IMR-90 (cell line): ENCODE measurements around the gene LENEP. TPM values are rescaled to one million over a fixed set of nuclear protein-coding genes. Genes with fewer than 3 reads are reported as not detected.

Experiments
- ATAC-seq: fragments of 200-7000 bp; cut with Tn5 transposase; 2 replicates; pipeline ENCODE4 v1.9.1; 2020; ENCODE audit warnings: low read depth, mild to moderate bottlenecking, moderate library complexity
- BruUV-seq: library from RNA; stranded (reverse); fragments of 400-500 nt; replicated peaks from 2 replicates; lab custom pipeline; 2021; lab: Mats Ljungman, UMichigan
- CTCF ChIA-PET: fragments of 300-600 bp; formaldehyde crosslinking; extraction: SDS; loops from one replicate; lab custom pipeline; 2021; ENCODE audit warnings: antibody characterized with exemption; lab: Yijun Ruan, JAX
- POLR2A ChIA-PET: fragments of 300-600 bp; sonication (Branson Sonifier 250); formaldehyde crosslinking; loops from one replicate; lab custom pipeline; 2022; ENCODE audit warnings: antibody characterized with exemption; ENCODE audit not compliant: unreplicated experiment; lab: Charles Lee
- DNase-seq: peaks from one replicate; pipeline ENCODE4 v3.0.0; 2013
- H2AFZ ChIP-seq: replicated peaks from 2 replicates; pipeline ENCODE3; 2013; ENCODE audit warnings: low read length, mild to moderate bottlenecking; ENCODE audit not compliant: poor library complexity
- H2AK5ac ChIP-seq: 2 replicates; pipeline ENCODE4 v1.6.1; 2013; ENCODE audit warnings: low read depth, low read length, inconsistent platforms
- H2AK9ac ChIP-seq: replicated peaks from 2 replicates; pipeline ENCODE3; 2013; ENCODE audit warnings: mild to moderate bottlenecking, low read depth, low read length, moderate library complexity; ENCODE audit not compliant: poor library complexity
- H2BK120ac ChIP-seq: 2 replicates; pipeline ENCODE4 v1.6.1; 2013; ENCODE audit warnings: low read depth, low read length, inconsistent platforms
- H2BK15ac ChIP-seq: 3 replicates; pipeline ENCODE4 v1.6.1; 2013; ENCODE audit warnings: low read depth, low read length, inconsistent platforms
- H2BK20ac ChIP-seq: 2 replicates; pipeline ENCODE4 v1.6.1; 2013; ENCODE audit warnings: low read depth, mild to moderate bottlenecking, inconsistent platforms, low read length, moderate library complexity
- H2BK5ac ChIP-seq: 2 replicates; pipeline ENCODE4 v1.6.1; 2013; ENCODE audit warnings: mild to moderate bottlenecking, low read depth, low read length, inconsistent platforms; ENCODE audit not compliant: poor library complexity, severe bottlenecking
- H3K14ac ChIP-seq: replicated peaks from 2 replicates; pipeline ENCODE4 v1.6.1; 2013; ENCODE audit warnings: low read depth, low read length, inconsistent platforms
- H3K18ac ChIP-seq: 2 replicates; pipeline ENCODE4 v1.6.1; 2013; ENCODE audit warnings: low read depth, low read length, control low read depth
- H3K23ac ChIP-seq: 2 replicates; pipeline ENCODE4 v1.6.1; 2013; ENCODE audit warnings: low read depth, low read length, inconsistent platforms
- H3K27ac ChIP-seq: 2 replicates; pipeline ENCODE4 v1.5.1; 2013; ENCODE audit warnings: mild to moderate bottlenecking, control low read depth, low read length; ENCODE audit not compliant: insufficient read depth
- H3K27me3 ChIP-seq: 2 replicates; pipeline ENCODE4 v1.6.1; 2013; ENCODE audit warnings: low read length; ENCODE audit not compliant: control insufficient read depth, insufficient read depth
- H3K36me3 ChIP-seq: 2 replicates; pipeline ENCODE4 v1.6.1; 2013; ENCODE audit warnings: low read length, mixed read lengths; ENCODE audit not compliant: control insufficient read depth, insufficient read depth
- H3K4ac ChIP-seq: 2 replicates; pipeline ENCODE4 v1.6.1; 2013; ENCODE audit warnings: low read depth, low read length, inconsistent platforms
- H3K4me1 ChIP-seq: 2 replicates; pipeline ENCODE4 v1.6.1; 2013; ENCODE audit warnings: low read length, mixed read lengths; ENCODE audit not compliant: control insufficient read depth, insufficient read depth
- H3K4me2 ChIP-seq: 2 replicates; pipeline ENCODE4 v1.6.1; 2013; ENCODE audit warnings: low read depth, mild to moderate bottlenecking, control low read depth, low read length, moderate library complexity
- H3K4me3 ChIP-seq: 2 replicates; pipeline ENCODE4 v1.5.1; 2013; ENCODE audit warnings: low read depth, mild to moderate bottlenecking, control low read depth, low read length, moderate library complexity; ENCODE audit not compliant: insufficient read depth
- H3K56ac ChIP-seq: 2 replicates; pipeline ENCODE4 v1.6.1; 2013; ENCODE audit warnings: low read length, inconsistent platforms; ENCODE audit not compliant: insufficient read depth; ENCODE audit errors: extremely low read depth
- H3K79me1 ChIP-seq, 2 experiments: 2 replicates each; pipeline ENCODE4 v1.6.1; 2013; ENCODE audit warnings: low read length in 2 of 2, inconsistent platforms in 1 of 2, low read depth in 1 of 2
- H3K9ac ChIP-seq: 2 replicates; pipeline ENCODE4 v1.6.1; 2013; ENCODE audit warnings: low read depth, low read length, control low read depth
- H3K9me1 ChIP-seq: 2 replicates; pipeline ENCODE4 v1.6.1; 2013; ENCODE audit warnings: low read length, inconsistent platforms; ENCODE audit not compliant: insufficient read depth
- H3K9me3 ChIP-seq: 2 replicates; pipeline ENCODE4 v1.6.1; 2013; ENCODE audit warnings: low read length; ENCODE audit not compliant: control insufficient read depth, insufficient read depth
- H4K20me1 ChIP-seq: 2 replicates; pipeline ENCODE4 v1.6.1; 2013; ENCODE audit warnings: low read length, inconsistent platforms; ENCODE audit not compliant: insufficient read depth
- H4K5ac ChIP-seq: 2 replicates; pipeline ENCODE4 v1.6.1; 2013; ENCODE audit warnings: mild to moderate bottlenecking, low read depth, low read length, control low read depth
- H4K8ac ChIP-seq, 2 experiments: 2 replicates each; pipeline ENCODE4 v1.6.1; 2013; ENCODE audit warnings: low read depth in 2 of 2, low read length in 2 of 2, control low read depth in 1 of 2, inconsistent platforms in 1 of 2
- H4K91ac ChIP-seq: 2 replicates; pipeline ENCODE4 v1.6.1; 2013; ENCODE audit warnings: low read depth, low read length, inconsistent platforms; ENCODE audit not compliant: insufficient read depth
- CEBPB ChIP-seq: IDR thresholded peaks from 2 replicates; pipeline ENCODE4 v1.6.1; 2012; ENCODE audit warnings: low read depth, low read length, improper control_type of control experiment
- CHD1 ChIP-seq: IDR thresholded peaks from 2 replicates; pipeline ENCODE4 v1.6.1; 2012; ENCODE audit warnings: low read depth, low read length, improper control_type of control experiment
- MAFK ChIP-seq: IDR thresholded peaks from 2 replicates; pipeline ENCODE4 v1.6.1; 2012; ENCODE audit warnings: low read depth, low read length, improper control_type of control experiment
- NFE2L2 ChIP-seq: fragments of 150-350 bp; IDR thresholded peaks from 2 replicates; pipeline ENCODE4 v1.6.1; 2016; ENCODE audit warnings: low read depth, mild to moderate bottlenecking, low read length
- RAD21 ChIP-seq: IDR thresholded peaks from 2 replicates; pipeline ENCODE4 v1.6.1; 2012; ENCODE audit warnings: low read length, improper control_type of control experiment
- SMC3 ChIP-seq: fragments of 150-350 bp; IDR thresholded peaks from 2 replicates; pipeline ENCODE4 v1.6.1; 2016; ENCODE audit warnings: low read depth, mild to moderate bottlenecking, antibody characterized with exemption, low read length, moderate library complexity
- WGBS, 2 experiments: methylation state at CpG; one replicate each; pipeline versions ENCODE4 v1.1.5 to v1.1.7; 2013; ENCODE audit warnings: missing lambda C conversion rate in 2 of 2; ENCODE audit not compliant: insufficient read length in 1 of 2; ENCODE audit errors: extremely low coverage in 2 of 2; 5-methylcytosine and 5-hydroxymethylcytosine counted together
- dilution Hi-C: fragments of 300-500 bp; cut with HindIII; formaldehyde crosslinking; loops from one replicate; pipeline ENCODE4 v1.14.3; 2018; ENCODE audit warnings: low sequenced_read_pairs; ENCODE audit not compliant: unreplicated experiment
- in situ Hi-C: fragments of 300-500 bp; cut with MboI; formaldehyde crosslinking; loops from 3 replicates; pipeline ENCODE4 v1.14.3; 2019; ENCODE audit warnings: low sequenced_read_pairs, inconsistent platforms, mixed read lengths
- intact Hi-C: fragments of 100-400 bp; cut with micrococcal nuclease; formaldehyde crosslinking; loops from 2 replicates; pipeline ENCODE4 v1.10.0; 2022
- polyA plus RNA-seq, 3 experiments: library from polyadenylated mRNA; depleted of rRNA; stranded (reverse); fragments of >200 nt; gene quantifications; 2 replicates each; pipeline ENCODE4 v1.2.3, GENCODE V29; 2012; ENCODE audit warnings: low replicate concordance in 1 of 3
- total RNA-seq: library from RNA; depleted of rRNA; stranded (reverse); fragments of >200 nt; gene quantifications from 2 replicates; pipeline ENCODE4 v1.2.3, GENCODE V29; 2012
- TF ChIP-seq, protein P1 (sequence below): fragments of 150-350 bp; IDR thresholded peaks from 2 replicates; pipeline ENCODE4 v1.6.1; 2017; ENCODE audit warnings: mild to moderate bottlenecking, antibody characterized with exemption, low read length, low read depth
- TF ChIP-seq, protein P2 (sequence below): conservative IDR thresholded peaks from 2 replicates; pipeline ENCODE4 v1.5.1; 2012; ENCODE audit warnings: mild to moderate bottlenecking, low read depth, low read length, improper control_type of control experiment

Gene LENEP
- total and polyA plus RNA-seq, 2 of the 4 experiments (the other 2 are of a cell fraction), result not detected

DNA sequence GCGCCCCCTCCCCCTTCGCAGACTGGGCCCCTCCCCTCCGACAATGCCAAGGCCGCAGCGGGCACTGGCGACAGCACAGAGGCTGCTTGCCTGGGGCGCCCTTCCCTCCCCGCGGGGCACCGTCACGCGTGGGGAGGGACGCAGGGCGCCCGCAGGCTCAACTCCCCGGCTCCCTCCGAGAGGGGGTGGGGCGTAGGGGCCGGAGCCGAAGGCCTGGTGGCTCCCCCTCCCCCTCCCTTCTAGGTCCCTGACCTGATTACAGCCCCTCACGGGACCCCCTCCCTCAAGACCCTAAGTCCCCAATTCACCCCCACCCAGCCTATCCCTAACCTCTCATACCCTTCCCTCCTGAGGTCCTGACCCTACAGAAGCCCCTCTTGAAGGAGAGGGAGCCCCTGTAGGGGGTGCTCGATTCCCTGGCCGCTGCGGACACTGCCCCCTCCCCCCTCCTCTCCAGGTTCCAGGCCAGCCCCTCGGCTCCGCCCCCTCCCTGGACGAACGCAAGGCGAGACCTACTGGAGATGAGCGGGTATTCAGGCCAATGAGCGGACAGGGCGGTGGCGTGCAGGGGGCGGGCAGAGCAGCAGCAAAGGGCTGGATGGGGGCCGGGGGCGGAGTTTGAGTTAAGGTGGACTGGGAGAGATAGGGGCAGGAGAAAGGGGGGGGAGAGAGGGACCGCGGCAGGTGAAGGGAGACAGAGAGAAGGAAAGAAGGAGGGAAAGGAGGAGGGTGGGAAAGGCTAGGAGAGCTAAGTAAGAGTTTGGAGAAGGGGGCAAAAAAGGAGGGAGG, 8.5 kb downstream of the LENEP start (continued):
- TF ChIP-seq CHD1 (no peak), RAD21 (0 out of 2 replicates have a peak, but pooled peaks have one; percentile 11), CEBPB (no peak)

DNA sequence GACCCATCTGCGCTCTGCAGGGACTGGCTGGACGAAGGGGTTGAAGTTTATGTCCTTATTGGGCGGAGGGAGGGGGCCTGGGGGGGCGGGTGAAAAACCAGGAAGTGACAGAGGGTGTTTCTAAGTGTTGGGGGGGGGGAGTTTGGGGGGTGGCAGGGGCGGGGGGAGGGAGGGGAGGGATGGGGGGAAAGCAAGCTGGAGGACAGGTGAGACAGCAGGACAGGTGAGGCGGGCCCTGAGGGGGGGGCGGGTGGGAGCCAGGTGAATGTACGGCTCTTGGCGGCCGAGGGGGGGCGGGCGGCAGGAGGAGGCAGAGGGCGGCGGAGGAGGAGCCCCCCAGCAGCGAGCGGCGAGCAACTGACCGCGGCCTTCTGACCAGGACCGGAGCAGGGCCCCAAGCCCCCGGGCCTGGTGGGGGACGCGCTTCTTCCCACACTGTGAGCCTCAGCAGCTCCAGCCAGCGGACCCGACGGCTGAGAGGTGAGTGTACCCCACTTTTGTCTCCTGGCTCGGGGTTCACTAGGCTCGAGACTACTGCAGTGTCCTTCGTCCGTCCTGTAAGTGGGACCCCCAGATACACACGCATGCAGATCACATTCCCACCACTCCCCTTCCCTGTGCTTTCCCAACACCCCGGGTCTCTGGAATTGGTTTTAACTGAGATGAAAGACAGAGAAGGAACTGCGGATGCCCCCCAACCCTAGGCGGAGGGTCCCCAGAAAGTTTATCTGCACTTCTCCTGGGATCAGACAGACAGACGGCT, 9.3 kb downstream of the LENEP start, which contains the start of gene ZBTB7B:
Gene ZBTB7B, plus strand, starts transcription at position 339 of the 763 bp plus-strand sequence. CDS start 11,859 bp downstream, outside the sequence.
- Histone ChIP-seq H2AFZ (peak within 1 kb of the TSS; percentile 93), H3K23ac (peak within 1 kb of the TSS; percentile 99), H3K56ac (peak within 1 kb of the TSS; percentile 93), H2BK120ac (peak within 1 kb of the TSS; percentile 93), H2BK20ac (peak within 1 kb of the TSS; percentile 70), H2AK5ac (peak within 1 kb of the TSS; percentile 99), H3K4ac (peak within 1 kb of the TSS; percentile 99), H2BK15ac (peak within 1 kb of the TSS; percentile 95; the same call in 2 of the 3 replicates), H3K4me3 (peak within 1 kb of the TSS; percentile 98), H3K9me1 (peaks cover 12% of the 10 kb centered on the region), H3K9ac (peak within 1 kb of the TSS; percentile 95), H4K8ac (peak within 1 kb of the TSS; percentile 92 to 98), H3K4me1 (peaks cover 21% of the 10 kb centered on the region), H2BK5ac (peak within 1 kb of the TSS; percentile 94), H4K91ac (peak within 1 kb of the TSS; percentile 98), H3K18ac (peak within 1 kb of the TSS; percentile 96), H4K20me1 (no peaks in the 10 kb centered on the region), H3K79me1 (peaks cover 14 to 66% of the 10 kb centered on the region in 2 experiments), H3K9me3 (no peaks in the 10 kb centered on the region), H3K4me2 (peak within 1 kb of the TSS; percentile 97), H2AK9ac (peak within 1 kb of the TSS; percentile 99), H3K14ac (peak within 1 kb of the TSS; percentile 100), H3K36me3 (no peaks in the 10 kb centered on the region; the same call in none of the 2 replicates), H3K27ac (peak within 1 kb of the TSS; percentile 99), H3K27me3 (no peaks in the 10 kb centered on the region), H4K5ac (peak within 1 kb of the TSS; percentile 92)
- ATAC-seq (peak; percentile 9), DNase-seq (no peak)
- BruUV-seq, result no TSS peak
- ChIA-PET POLR2A (no interaction called here), CTCF (interaction anchor here (0.6 to 1.6 kb wide), 2 partner anchors 14 to 16 kb away, joined by 3 to 7 read pairs; no protein-coding TSS in a partner anchor)
- 0% methylated on average over 11 of the region's 35 CpGs; no CpG with 5 or more reads in 1 of the 2 experiments for WGBS, 2 experiments
- in situ Hi-C loops (no loop called here), intact Hi-C loops (loop anchor here (5.0 kb wide), 1 partner anchor 50 kb away; the partner anchor contains the start of gene ADAM15), dilution Hi-C loops (no loop called here)
- no peak for TF ChIP-seq CEBPB
- TF ChIP-seq MAFK, result no peak
- TF ChIP-seq, protein P1, sequence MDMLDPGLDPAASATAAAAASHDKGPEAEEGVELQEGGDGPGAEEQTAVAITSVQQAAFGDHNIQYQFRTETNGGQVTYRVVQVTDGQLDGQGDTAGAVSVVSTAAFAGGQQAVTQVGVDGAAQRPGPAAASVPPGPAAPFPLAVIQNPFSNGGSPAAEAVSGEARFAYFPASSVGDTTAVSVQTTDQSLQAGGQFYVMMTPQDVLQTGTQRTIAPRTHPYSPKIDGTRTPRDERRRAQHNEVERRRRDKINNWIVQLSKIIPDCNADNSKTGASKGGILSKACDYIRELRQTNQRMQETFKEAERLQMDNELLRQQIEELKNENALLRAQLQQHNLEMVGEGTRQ, result no peak
- no peak for TF ChIP-seq CHD1
- no peak for TF ChIP-seq NFE2L2
- TF ChIP-seq, protein P2, sequence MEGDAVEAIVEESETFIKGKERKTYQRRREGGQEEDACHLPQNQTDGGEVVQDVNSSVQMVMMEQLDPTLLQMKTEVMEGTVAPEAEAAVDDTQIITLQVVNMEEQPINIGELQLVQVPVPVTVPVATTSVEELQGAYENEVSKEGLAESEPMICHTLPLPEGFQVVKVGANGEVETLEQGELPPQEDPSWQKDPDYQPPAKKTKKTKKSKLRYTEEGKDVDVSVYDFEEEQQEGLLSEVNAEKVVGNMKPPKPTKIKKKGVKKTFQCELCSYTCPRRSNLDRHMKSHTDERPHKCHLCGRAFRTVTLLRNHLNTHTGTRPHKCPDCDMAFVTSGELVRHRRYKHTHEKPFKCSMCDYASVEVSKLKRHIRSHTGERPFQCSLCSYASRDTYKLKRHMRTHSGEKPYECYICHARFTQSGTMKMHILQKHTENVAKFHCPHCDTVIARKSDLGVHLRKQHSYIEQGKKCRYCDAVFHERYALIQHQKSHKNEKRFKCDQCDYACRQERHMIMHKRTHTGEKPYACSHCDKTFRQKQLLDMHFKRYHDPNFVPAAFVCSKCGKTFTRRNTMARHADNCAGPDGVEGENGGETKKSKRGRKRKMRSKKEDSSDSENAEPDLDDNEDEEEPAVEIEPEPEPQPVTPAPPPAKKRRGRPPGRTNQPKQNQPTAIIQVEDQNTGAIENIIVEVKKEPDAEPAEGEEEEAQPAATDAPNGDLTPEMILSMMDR, result no peak
- TF ChIP-seq SMC3, result no peak
- TF ChIP-seq RAD21, result no peak
